HCT116 (cell line): ENCODE data around the gene PIH1D1. TPM values are rescaled to one million over a fixed set of nuclear protein-coding genes. Genes with fewer than 3 reads are reported as not detected.

Source experiments
- ATAC-seq: fragments of 200-7000 bp; cut with Tn5 transposase; 2 replicates; pipeline ENCODE4 v1.9.1; 2020; ENCODE audit warnings: mild to moderate bottlenecking, moderate library complexity
- BruUV-seq: library from RNA; stranded (reverse); fragments of 400-500 nt; replicated peaks from 2 replicates; lab custom pipeline; 2021; lab: Mats Ljungman, UMichigan
- CTCF ChIA-PET: fragments of 300-600 bp; sonication (Branson Sonifier 250); formaldehyde crosslinking; loops from one replicate; lab custom pipeline; 2021; ENCODE audit warnings: antibody characterized with exemption; lab: Charles Lee
- POLR2A ChIA-PET: fragments of 300-600, 350-600 bp; sonication (Branson Sonifier 250); formaldehyde crosslinking; loops from one replicate; lab custom pipeline; 2021; ENCODE audit warnings: antibody characterized with exemption; lab: Charles Lee
- RAD21 ChIA-PET, 2 experiments: fragments of 300-600 bp; sonication (Branson Sonifier 250); formaldehyde crosslinking; loops; one replicate each; lab custom pipeline; 2023; ENCODE audit warnings: low total read pairs in 2 of 2; ENCODE audit not compliant: uncharacterized antibody in 2 of 2, unreplicated experiment in 2 of 2, low non-redundant PET in 1 of 2; lab: Charles Lee
- DNase-seq: peaks from one replicate; pipeline ENCODE4 v3.0.0-alpha.2; 2010; ENCODE audit warnings: low read depth, low spot score
- H2AFZ ChIP-seq: fragments of 200-600 bp; shearing (Covaris generic), sonication (generic); 2 replicates; pipeline ENCODE4 v1.6.1; 2017; ENCODE audit warnings: low read depth, mixed run types, mixed read lengths, antibody characterized with exemption, low read length; ENCODE audit not compliant: poor library complexity, severe bottlenecking
- H3K27ac ChIP-seq: 2 replicates; pipeline ENCODE4 v1.5.1; 2012; ENCODE audit warnings: low read depth, low read length
- H3K27me3 ChIP-seq: fragments of 200-600 bp; sonication (generic); 2 replicates; pipeline ENCODE4 v1.6.1; 2016; ENCODE audit warnings: mixed run types, low read length, mixed read lengths; ENCODE audit not compliant: insufficient read depth
- H3K36me3 ChIP-seq, 2 experiments: fragments of 200-500 bp in 1 of 2; fragments of 200-600 bp in 1 of 2; sonication (Bioruptor generic) in 1 of 2; sonication (generic) in 1 of 2; 2 replicates each; pipeline versions ENCODE4 v1.5.1 to v1.6.1; 2014 to 2016; ENCODE audit warnings: low read length in 2 of 2, inconsistent platforms in 1 of 2, mixed read lengths in 1 of 2, mixed run types in 1 of 2; ENCODE audit not compliant: insufficient read depth in 2 of 2, control insufficient read depth in 1 of 2
- H3K4me1 ChIP-seq, 2 experiments: fragments of 200-600 bp in 1 of 2; sonication (generic) in 1 of 2; 2 replicates each; pipeline versions ENCODE4 v1.5.1 to v1.6.1; 2012 to 2017; ENCODE audit warnings: low read length in 2 of 2, inconsistent platforms in 1 of 2, mild to moderate bottlenecking in 1 of 2, mixed read lengths in 1 of 2, mixed run types in 1 of 2, moderate library complexity in 1 of 2; ENCODE audit not compliant: insufficient read depth in 2 of 2, control insufficient read depth in 1 of 2
- H3K4me2 ChIP-seq: fragments of 200-600 bp; sonication (generic); 2 replicates; pipeline ENCODE4 v1.6.1; 2017; ENCODE audit warnings: mixed run types, low read length, mixed read lengths
- H3K4me3 ChIP-seq, 2 experiments: fragments of 200-600 bp in 1 of 2; sonication (generic) in 1 of 2; replicated peaks in 1 of 2; 2 replicates each; pipeline ENCODE4 v1.5.1; 2011 to 2016; ENCODE audit warnings: low read length in 2 of 2, control low read depth in 1 of 2, low read depth in 1 of 2, mild to moderate bottlenecking in 1 of 2, mixed read lengths in 1 of 2, mixed run types in 1 of 2
- H3K79me2 ChIP-seq: fragments of 200-600 bp; sonication (generic); 2 replicates; pipeline ENCODE4 v1.6.1; 2017; ENCODE audit warnings: mild to moderate bottlenecking, mixed run types, low read length, moderate library complexity, mixed read lengths; ENCODE audit not compliant: insufficient read depth
- H3K9ac ChIP-seq: fragments of 200-600 bp; sonication (generic); 2 replicates; pipeline ENCODE4 v1.6.1; 2016; ENCODE audit warnings: low read length, mixed read lengths
- H3K9me2 ChIP-seq: fragments of 200-600 bp; sonication (generic), shearing (Covaris generic); 2 replicates; pipeline ENCODE4 v1.6.1; 2017; ENCODE audit warnings: mixed run types, mild to moderate bottlenecking, moderate library complexity; ENCODE audit not compliant: insufficient read depth
- H3K9me3 ChIP-seq, 2 experiments: fragments of 200-500 bp in 1 of 2; fragments of 200-600 bp in 1 of 2; sonication (Bioruptor generic) in 1 of 2; sonication (generic) in 1 of 2; 2 replicates each; pipeline ENCODE4 v1.6.1; 2014 to 2017; ENCODE audit warnings: low read length in 2 of 2, mixed read lengths in 2 of 2, inconsistent platforms in 1 of 2, low read depth in 1 of 2, mild to moderate bottlenecking in 1 of 2, mixed run types in 1 of 2, moderate library complexity in 1 of 2; ENCODE audit not compliant: control insufficient read depth in 1 of 2, insufficient read depth in 1 of 2
- H4K20me1 ChIP-seq: fragments of 200-600 bp; sonication (generic), shearing (Covaris generic); 2 replicates; pipeline ENCODE4 v1.6.1; 2017; ENCODE audit warnings: mixed run types, mild to moderate bottlenecking, moderate library complexity; ENCODE audit not compliant: insufficient read depth
- CBX3 ChIP-seq: IDR thresholded peaks from 2 replicates; pipeline ENCODE4 v1.6.1; 2012; ENCODE audit warnings: low read depth
- CEBPB ChIP-seq: IDR thresholded peaks from 2 replicates; pipeline ENCODE4 v1.6.1; 2012; ENCODE audit warnings: low read depth
- FOSL1 ChIP-seq: IDR thresholded peaks from 2 replicates; pipeline ENCODE4 v1.6.1; 2012; ENCODE audit warnings: low read depth
- POLR2A ChIP-seq: IDR thresholded peaks from 2 replicates; pipeline ENCODE4 v1.7.0; 2011; ENCODE audit warnings: borderline replicate concordance; ENCODE audit not compliant: insufficient read depth, insufficient read length; ENCODE audit errors: extremely low read depth
- POLR2AphosphoS5 ChIP-seq: IDR thresholded peaks from 2 replicates; pipeline ENCODE4 v1.6.1; 2011; ENCODE audit warnings: mild to moderate bottlenecking, low read depth, low read length, moderate library complexity
- RAD21 ChIP-seq: IDR thresholded peaks from 2 replicates; pipeline ENCODE4 v1.6.1; 2012; ENCODE audit warnings: low read depth, mild to moderate bottlenecking
- SRF ChIP-seq: IDR thresholded peaks from 2 replicates; pipeline ENCODE4 v1.6.1; 2012; ENCODE audit warnings: low read depth
- TCF7L2 ChIP-seq: IDR thresholded peaks from 2 replicates; pipeline ENCODE4 v1.7.0; 2011; ENCODE audit warnings: borderline replicate concordance, inconsistent platforms; ENCODE audit not compliant: insufficient read depth, insufficient read length; ENCODE audit errors: extremely low read depth
- ZFX ChIP-seq: fragments of 450-650 bp; IDR thresholded peaks from 2 replicates; pipeline ENCODE4 v1.6.1; 2017
- intact Hi-C: fragments of 100-400 bp; cut with micrococcal nuclease; formaldehyde crosslinking; loops from 2 replicates; pipeline ENCODE4 v1.10.0; 2022
- total RNA-seq: library from RNA; stranded (reverse); gene quantifications from one replicate; pipeline ENCODE4 v1.2.1, GENCODE V29; 2021; ENCODE audit not compliant: unreplicated experiment
- TF ChIP-seq, protein P1 (sequence below), 3 experiments: fragments of 200-600 bp in 1 of 3; sonication (generic) in 1 of 3; IDR thresholded peaks in 2 of 3; conservative IDR thresholded peaks in 1 of 3; 2 replicates each; pipeline ENCODE4 v1.5.1; 2012 to 2017; ENCODE audit warnings: low read depth in 2 of 3, low read length in 2 of 3, antibody characterized with exemption in 1 of 3, borderline replicate concordance in 1 of 3, control low read depth in 1 of 3, mild to moderate bottlenecking in 1 of 3, mixed read lengths in 1 of 3, mixed run types in 1 of 3, moderate library complexity in 1 of 3; ENCODE audit not compliant: insufficient read depth in 1 of 3
- TF ChIP-seq, protein P2 (sequence below): IDR thresholded peaks from 2 replicates; pipeline ENCODE4 v1.6.1; 2012
- TF ChIP-seq, protein P3 (sequence below): IDR thresholded peaks from 2 replicates; pipeline ENCODE4 v1.6.1; 2012; ENCODE audit warnings: low read depth

The PIH1D1 gene
- total RNA-seq, 1 experiment from 2014 or later, result 152 TPM

DNA sequence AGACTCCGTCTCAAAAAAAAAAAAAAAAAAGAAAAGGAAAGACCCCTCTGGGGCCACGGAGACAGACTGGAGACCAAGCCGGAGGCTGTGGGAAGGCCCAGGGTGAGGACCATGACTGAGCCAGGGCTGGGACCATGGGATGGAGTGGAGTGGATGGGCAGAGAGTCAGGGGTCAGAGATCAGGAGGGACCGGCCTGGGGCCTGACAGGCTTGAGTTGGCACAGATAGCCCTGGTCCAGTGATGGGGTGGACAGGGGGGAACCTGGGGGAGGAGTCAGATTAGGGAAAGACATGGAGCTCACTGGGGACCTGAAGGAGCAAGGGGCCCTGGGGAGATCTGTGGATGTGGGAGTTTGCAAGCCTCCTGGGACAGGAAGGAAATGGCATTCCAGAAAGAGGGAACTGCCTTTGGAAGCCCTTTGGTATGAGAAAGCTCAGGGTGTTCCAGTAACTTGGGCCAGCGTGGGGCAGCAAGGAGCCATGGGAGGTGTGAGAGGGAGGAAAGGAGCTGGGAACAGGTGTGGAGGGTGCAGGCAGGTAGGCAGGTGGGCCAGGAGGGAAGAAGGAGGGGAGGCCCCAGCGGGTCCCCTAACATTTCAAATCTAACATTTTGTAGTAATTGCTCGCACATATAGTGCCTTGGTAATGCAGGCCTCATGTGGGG lies 29.5 kb upstream of the PIH1D1 start:
- ATAC-seq (no peak), DNase-seq (no peak)
- Histone ChIP-seq H3K9ac (no peak overlapping the region), H3K79me2 (no peaks in the 10 kb centered on the region), H3K4me2 (no peak overlapping the region), H3K9me3 (no peaks in the 10 kb centered on the region), H2AFZ (no peak overlapping the region), H3K36me3 (no peaks in the 10 kb centered on the region), H3K4me3 (no peak overlapping the region), H4K20me1 (no peaks in the 10 kb centered on the region), H3K27ac (no peak overlapping the region), H3K27me3 (no peaks in the 10 kb centered on the region), H3K9me2 (no peaks in the 10 kb centered on the region), H3K4me1 (peaks cover 8 to 15% of the 10 kb centered on the region in 2 experiments; a peak in 3 of 4 replicates)
- intact Hi-C loops, result no loop called here
- ChIA-PET POLR2A (interaction anchor here (1.3 kb wide), 1 partner anchor 15 kb away, joined by 4 read pairs; the partner anchor contains the start of gene RPS11), RAD21 (no interaction called here), CTCF (no interaction called here)
- TF ChIP-seq FOSL1, result no peak
- TF ChIP-seq, protein P1, sequence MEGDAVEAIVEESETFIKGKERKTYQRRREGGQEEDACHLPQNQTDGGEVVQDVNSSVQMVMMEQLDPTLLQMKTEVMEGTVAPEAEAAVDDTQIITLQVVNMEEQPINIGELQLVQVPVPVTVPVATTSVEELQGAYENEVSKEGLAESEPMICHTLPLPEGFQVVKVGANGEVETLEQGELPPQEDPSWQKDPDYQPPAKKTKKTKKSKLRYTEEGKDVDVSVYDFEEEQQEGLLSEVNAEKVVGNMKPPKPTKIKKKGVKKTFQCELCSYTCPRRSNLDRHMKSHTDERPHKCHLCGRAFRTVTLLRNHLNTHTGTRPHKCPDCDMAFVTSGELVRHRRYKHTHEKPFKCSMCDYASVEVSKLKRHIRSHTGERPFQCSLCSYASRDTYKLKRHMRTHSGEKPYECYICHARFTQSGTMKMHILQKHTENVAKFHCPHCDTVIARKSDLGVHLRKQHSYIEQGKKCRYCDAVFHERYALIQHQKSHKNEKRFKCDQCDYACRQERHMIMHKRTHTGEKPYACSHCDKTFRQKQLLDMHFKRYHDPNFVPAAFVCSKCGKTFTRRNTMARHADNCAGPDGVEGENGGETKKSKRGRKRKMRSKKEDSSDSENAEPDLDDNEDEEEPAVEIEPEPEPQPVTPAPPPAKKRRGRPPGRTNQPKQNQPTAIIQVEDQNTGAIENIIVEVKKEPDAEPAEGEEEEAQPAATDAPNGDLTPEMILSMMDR (IDR thresholded peaks at IDR 0.05 in 2 of 3, conservative IDR thresholded peaks at IDR 0.05 in 1 of 3; ENCODE audit: borderline replicate concordance in 1 of 3, insufficient read depth in 1 of 3, low read depth in 2 of 3, low read length in 2 of 3), result 0 out of 6 replicates have a peak, but pooled peaks of 1 of the 3 experiments have one; percentile 3
- BruUV-seq, result no TSS peak

DNA sequence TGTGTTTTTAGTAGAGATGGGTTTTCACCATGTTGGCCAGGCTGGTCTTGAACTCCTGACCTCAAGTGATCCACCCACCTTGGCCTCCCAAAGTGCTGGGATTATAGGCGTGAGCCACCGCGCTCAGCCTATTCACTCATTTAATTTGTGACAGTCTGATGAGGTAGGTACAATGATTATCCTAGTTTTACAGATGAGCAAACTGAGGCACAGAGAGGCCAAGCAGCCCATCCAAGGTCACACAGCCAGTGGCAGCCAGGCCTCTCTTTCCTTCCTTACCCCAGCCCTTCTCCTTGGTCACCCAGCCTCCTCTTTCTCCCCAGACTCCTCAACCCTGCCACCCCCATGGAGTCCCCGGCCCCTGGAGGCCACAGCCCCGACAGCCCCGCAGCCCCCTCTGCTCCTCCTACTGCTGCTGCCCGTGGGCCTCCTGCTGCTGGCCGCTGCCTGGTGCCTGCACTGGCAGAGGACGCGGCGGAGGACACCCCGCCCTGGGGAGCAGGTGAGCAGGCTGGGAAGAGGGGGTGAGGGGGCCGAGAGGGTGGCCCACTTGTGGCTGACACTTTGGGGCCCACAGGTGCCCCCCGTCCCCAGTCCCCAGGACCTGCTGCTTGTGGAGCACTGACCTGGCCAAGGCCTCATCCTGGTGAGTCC lies 28.5 kb upstream of the PIH1D1 start:
- TF ChIP-seq POLR2A, result no peak
- no peak for TF ChIP-seq CEBPB
- TF ChIP-seq, protein P2, sequence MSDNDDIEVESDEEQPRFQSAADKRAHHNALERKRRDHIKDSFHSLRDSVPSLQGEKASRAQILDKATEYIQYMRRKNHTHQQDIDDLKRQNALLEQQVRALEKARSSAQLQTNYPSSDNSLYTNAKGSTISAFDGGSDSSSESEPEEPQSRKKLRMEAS, result no peak
- TF ChIP-seq CBX3, result no peak
- TF ChIP-seq POLR2AphosphoS5, result no peak
- TF ChIP-seq SRF, result no peak
- no peak for TF ChIP-seq TCF7L2
- no peak for TF ChIP-seq RAD21
- TF ChIP-seq ZFX, result no peak
- TF ChIP-seq, protein P3, sequence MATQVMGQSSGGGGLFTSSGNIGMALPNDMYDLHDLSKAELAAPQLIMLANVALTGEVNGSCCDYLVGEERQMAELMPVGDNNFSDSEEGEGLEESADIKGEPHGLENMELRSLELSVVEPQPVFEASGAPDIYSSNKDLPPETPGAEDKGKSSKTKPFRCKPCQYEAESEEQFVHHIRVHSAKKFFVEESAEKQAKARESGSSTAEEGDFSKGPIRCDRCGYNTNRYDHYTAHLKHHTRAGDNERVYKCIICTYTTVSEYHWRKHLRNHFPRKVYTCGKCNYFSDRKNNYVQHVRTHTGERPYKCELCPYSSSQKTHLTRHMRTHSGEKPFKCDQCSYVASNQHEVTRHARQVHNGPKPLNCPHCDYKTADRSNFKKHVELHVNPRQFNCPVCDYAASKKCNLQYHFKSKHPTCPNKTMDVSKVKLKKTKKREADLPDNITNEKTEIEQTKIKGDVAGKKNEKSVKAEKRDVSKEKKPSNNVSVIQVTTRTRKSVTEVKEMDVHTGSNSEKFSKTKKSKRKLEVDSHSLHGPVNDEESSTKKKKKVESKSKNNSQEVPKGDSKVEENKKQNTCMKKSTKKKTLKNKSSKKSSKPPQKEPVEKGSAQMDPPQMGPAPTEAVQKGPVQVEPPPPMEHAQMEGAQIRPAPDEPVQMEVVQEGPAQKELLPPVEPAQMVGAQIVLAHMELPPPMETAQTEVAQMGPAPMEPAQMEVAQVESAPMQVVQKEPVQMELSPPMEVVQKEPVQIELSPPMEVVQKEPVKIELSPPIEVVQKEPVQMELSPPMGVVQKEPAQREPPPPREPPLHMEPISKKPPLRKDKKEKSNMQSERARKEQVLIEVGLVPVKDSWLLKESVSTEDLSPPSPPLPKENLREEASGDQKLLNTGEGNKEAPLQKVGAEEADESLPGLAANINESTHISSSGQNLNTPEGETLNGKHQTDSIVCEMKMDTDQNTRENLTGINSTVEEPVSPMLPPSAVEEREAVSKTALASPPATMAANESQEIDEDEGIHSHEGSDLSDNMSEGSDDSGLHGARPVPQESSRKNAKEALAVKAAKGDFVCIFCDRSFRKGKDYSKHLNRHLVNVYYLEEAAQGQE, result no peak
- TF ChIP-seq, all 23 proteins: peak for 0
- CTCF ChIA-PET, result no interaction called here
- Histone ChIP-seq H3K9ac (no peak overlapping the region), H3K27ac (no peak overlapping the region), H3K4me2 (no peak overlapping the region), H4K20me1 (no peaks in the 10 kb centered on the region), H3K4me3 (no peak overlapping the region), H3K9me2 (no peaks in the 10 kb centered on the region), H3K9me3 (no peaks in the 10 kb centered on the region), H3K79me2 (no peaks in the 10 kb centered on the region), H3K36me3 (no peaks in the 10 kb centered on the region), H2AFZ (no peak overlapping the region), H3K27me3 (no peaks in the 10 kb centered on the region), H3K4me1 (peaks cover 11 to 21% of the 10 kb centered on the region in 2 experiments; a peak in 3 of 4 replicates)
- no TSS peak for BruUV-seq
- POLR2A ChIA-PET, result no interaction called here
- intact Hi-C loops, result no loop called here
- ATAC-seq, result no peak
- no peak for DNase-seq
- RAD21 ChIA-PET, result no interaction called here
